Measurements from ENCODE around the gene AKR1A1. TPM values are rescaled to one million over a fixed set of nuclear protein-coding genes. Genes with fewer than 3 reads are reported as not detected.

The AKR1A1 gene
- total and polyA plus RNA-seq, 2 donors (not counting 3 experiments of a cell fraction or from before 2014, with no cell fraction given) = 172 to 227 TPM

GRCh38 chr1:45612941-45613579 is 62.4 kb downstream of the AKR1A1 start:
- Histone ChIP-seq H3K27me3 (ENCODE audit: control insufficient read depth in 2 of 2, insufficient read depth in 2 of 2, low read length in 2 of 2) (no peaks in the 10 kb centered on the region), H3K79me2 (ENCODE audit: control insufficient read depth, insufficient read depth, low read length) (no peaks in the 10 kb centered on the region), H3K4me1 (ENCODE audit: control insufficient read depth, extremely low read depth, insufficient read depth, low read length) (peaks cover 29% of the 10 kb centered on the region), H3K4me2 (ENCODE audit: insufficient read depth, low read length) (no peak overlapping the region), H3K36me3 (ENCODE audit: control insufficient read depth in 2 of 2, extremely low read depth in 1 of 2, insufficient read depth in 2 of 2, low read length in 2 of 2) (peaks cover 12 to 21% of the 10 kb centered on the region in 2 experiments), H4K20me1 (replicated peaks; ENCODE audit: control insufficient read depth, extremely low read depth, insufficient read depth, low read length) (no peaks in the 10 kb centered on the region), H3K9ac (replicated peaks; ENCODE audit: extremely low read depth, insufficient read depth, low read length) (no peak overlapping the region), H2AFZ (ENCODE audit: low read depth, low read length) (no peak overlapping the region), H3K27ac (ENCODE audit: insufficient read depth, low read depth, low read length) (no peak overlapping the region), H3K9me1 (replicated peaks; ENCODE audit: control insufficient read depth, extremely low read depth, insufficient read depth, low read length) (no peaks in the 10 kb centered on the region), H3K9me3 (replicated peaks; ENCODE audit: control insufficient read depth, insufficient read depth, low read length) (no peaks in the 10 kb centered on the region), H3K4me3 (replicated peaks in 1 of 3; ENCODE audit: insufficient read depth in 1 of 3, low read depth in 1 of 3, low read length in 3 of 3) (no peak overlapping the region)
- CTCF ChIA-PET = interaction anchor here (1.0 kb wide), 2 partner anchors 12 to 13 kb away, joined by 3 to 4 read pairs; no protein-coding TSS in a partner anchor
- no peak for DNase-seq (ENCODE audit: low read depth, low spot score)
- no TSS peak for BruUV-seq (replicated peaks)
- POLR2A ChIA-PET = no interaction called here
- FAIRE-seq = no peak
- intact Hi-C loops (cut with micrococcal nuclease) = no loop called here
- dilution Hi-C loops (cut with MboI; ENCODE audit: extremely low pct_ligation_motif_present, low sequenced_read_pairs) = no loop called here
- TF ChIP-seq POLR2AphosphoS5 (IDR thresholded peaks at IDR 0.05; ENCODE audit: insufficient read depth, low read depth, low read length) = no peak

- Histone ChIP-seq H3K9ac (replicated peaks; ENCODE audit: extremely low read depth, insufficient read depth, low read length) (no peak overlapping the region), H3K9me1 (replicated peaks; ENCODE audit: control insufficient read depth, extremely low read depth, insufficient read depth, low read length) (no peaks in the 10 kb centered on the region), H3K4me1 (ENCODE audit: control insufficient read depth, extremely low read depth, insufficient read depth, low read length) (peaks cover 39% of the 10 kb centered on the region), H3K4me2 (ENCODE audit: insufficient read depth, low read length) (no peak overlapping the region), H3K36me3 (ENCODE audit: control insufficient read depth in 2 of 2, extremely low read depth in 1 of 2, insufficient read depth in 2 of 2, low read length in 2 of 2) (peaks cover 9 to 22% of the 10 kb centered on the region in 2 experiments), H3K27me3 (ENCODE audit: control insufficient read depth in 2 of 2, insufficient read depth in 2 of 2, low read length in 2 of 2) (no peaks in the 10 kb centered on the region), H4K20me1 (replicated peaks; ENCODE audit: control insufficient read depth, extremely low read depth, insufficient read depth, low read length) (no peaks in the 10 kb centered on the region), H3K79me2 (ENCODE audit: control insufficient read depth, insufficient read depth, low read length) (no peaks in the 10 kb centered on the region), H3K4me3 (replicated peaks in 1 of 3; ENCODE audit: insufficient read depth in 1 of 3, low read depth in 1 of 3, low read length in 3 of 3) (no peak overlapping the region), H3K27ac (ENCODE audit: insufficient read depth, low read depth, low read length) (no peak overlapping the region), H3K9me3 (replicated peaks; ENCODE audit: control insufficient read depth, insufficient read depth, low read length) (no peaks in the 10 kb centered on the region), H2AFZ (ENCODE audit: low read depth, low read length) (no peak overlapping the region)
- ChIA-PET POLR2A (no interaction called here), CTCF (no interaction called here)
- no TSS peak for BruUV-seq (replicated peaks)
- no peak for FAIRE-seq
- DNase-seq (ENCODE audit: low read depth, low spot score) = no peak
- intact Hi-C loops (cut with micrococcal nuclease) (loop anchor here (5.0 kb wide), 1 partner anchor 71 kb away; the partner anchor contains the start of genes GPBP1L1 and TMEM69), dilution Hi-C loops (cut with MboI; ENCODE audit: extremely low pct_ligation_motif_present, low sequenced_read_pairs) (no loop called here)
- TF ChIP-seq EZH2 (IDR thresholded peaks at IDR 0.05; ENCODE audit: borderline replicate concordance, low read depth, low read length, severe bottlenecking) (no peak), GATA2 (IDR thresholded peaks at IDR 0.05; ENCODE audit: insufficient read depth, insufficient read length, low read depth, low read length) (no peak), FOS (IDR thresholded peaks at IDR 0.05; ENCODE audit: borderline replicate concordance, insufficient read depth, low read length) (no peak), MYC (IDR thresholded peaks at IDR 0.05; ENCODE audit: low read depth, low read length) (no peak), JUN (IDR thresholded peaks at IDR 0.05; ENCODE audit: borderline replicate concordance, insufficient read depth, insufficient read length, low read depth) (no peak), CTCF (IDR thresholded peaks at IDR 0.05; ENCODE audit: extremely low read depth in 1 of 2, insufficient read depth in 1 of 2, low read depth in 1 of 2, low read length in 2 of 2) (no peak), POLR2AphosphoS5 (IDR thresholded peaks at IDR 0.05; ENCODE audit: insufficient read depth, low read depth, low read length) (no peak)
Measured at GRCh38 chr1:45615885-45616284, 65.3 kb downstream of the AKR1A1 start.

Measured in endothelial cell of umbilical vein (primary cell).